NK-92 (cell line): ENCODE measurements around the gene PKNOX2.

Experiments used
- DNase-seq: peaks from one replicate; lab custom pipeline; 2025; ENCODE audit not compliant: unreplicated experiment; lab: John Stamatoyannopoulos, UW

The PKNOX2 gene, protein sequence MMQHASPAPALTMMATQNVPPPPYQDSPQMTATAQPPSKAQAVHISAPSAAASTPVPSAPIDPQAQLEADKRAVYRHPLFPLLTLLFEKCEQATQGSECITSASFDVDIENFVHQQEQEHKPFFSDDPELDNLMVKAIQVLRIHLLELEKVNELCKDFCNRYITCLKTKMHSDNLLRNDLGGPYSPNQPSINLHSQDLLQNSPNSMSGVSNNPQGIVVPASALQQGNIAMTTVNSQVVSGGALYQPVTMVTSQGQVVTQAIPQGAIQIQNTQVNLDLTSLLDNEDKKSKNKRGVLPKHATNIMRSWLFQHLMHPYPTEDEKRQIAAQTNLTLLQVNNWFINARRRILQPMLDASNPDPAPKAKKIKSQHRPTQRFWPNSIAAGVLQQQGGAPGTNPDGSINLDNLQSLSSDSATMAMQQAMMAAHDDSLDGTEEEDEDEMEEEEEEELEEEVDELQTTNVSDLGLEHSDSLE

GRCh38 chr11:125164422-125165110, at the start of gene PKNOX2:
TSS of gene PKNOX2 (plus strand) at chr11:125164751. CDS start at chr11:125351306, 186,555 bp downstream.
- DNase-seq = no peak

DNA sequence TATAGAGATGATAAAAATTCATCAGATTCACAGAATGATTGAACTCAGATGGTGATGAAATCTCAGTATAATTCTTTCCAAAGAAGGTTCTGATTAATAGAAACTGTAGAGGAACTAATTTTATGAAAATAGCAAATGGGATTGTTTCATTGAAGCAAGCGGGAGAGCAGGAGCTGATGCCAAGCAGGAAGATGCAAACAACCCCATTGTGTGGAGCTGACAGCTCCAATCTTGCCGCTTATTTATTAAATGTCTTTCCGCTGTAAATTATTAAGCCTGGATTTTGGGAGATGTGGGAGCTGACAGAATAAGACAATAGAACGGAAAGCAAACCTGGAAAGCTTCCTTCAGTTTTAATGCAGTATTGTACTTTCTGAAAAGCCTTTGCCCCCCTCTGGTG, 47.1 kb upstream of the PKNOX2 start:
- no peak for DNase-seq

GRCh38 chr11:125123194-125123946, 41.2 kb upstream of the PKNOX2 start:
- no peak for DNase-seq

- no peak for DNase-seq
Observed at GRCh38 chr11:125123947-125124617, 40.5 kb upstream of the PKNOX2 start.

- DNase-seq = no peak
Observed at GRCh38 chr11:125124618-125124992, 39.9 kb upstream of the PKNOX2 start.

DNA sequence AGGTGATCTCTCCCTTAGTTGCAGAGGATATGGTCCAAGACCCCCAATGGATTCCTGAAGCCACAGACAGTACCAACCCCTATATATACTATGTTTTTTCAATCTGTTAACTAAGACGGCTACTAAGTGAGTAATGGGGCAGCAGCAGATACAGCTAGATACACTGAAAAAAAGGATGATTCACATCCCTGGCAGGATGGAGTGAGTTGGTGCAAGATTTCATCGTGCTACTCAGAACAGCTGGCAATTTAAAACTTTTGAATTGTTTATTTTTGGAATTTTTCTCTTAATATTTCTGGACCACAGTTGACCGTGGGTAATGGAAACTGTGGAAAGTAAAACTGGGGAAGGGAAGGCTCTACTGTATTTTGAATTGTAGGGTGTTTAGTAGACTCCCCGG, 36.1 kb upstream of the PKNOX2 start:
- no peak for DNase-seq

DNA sequence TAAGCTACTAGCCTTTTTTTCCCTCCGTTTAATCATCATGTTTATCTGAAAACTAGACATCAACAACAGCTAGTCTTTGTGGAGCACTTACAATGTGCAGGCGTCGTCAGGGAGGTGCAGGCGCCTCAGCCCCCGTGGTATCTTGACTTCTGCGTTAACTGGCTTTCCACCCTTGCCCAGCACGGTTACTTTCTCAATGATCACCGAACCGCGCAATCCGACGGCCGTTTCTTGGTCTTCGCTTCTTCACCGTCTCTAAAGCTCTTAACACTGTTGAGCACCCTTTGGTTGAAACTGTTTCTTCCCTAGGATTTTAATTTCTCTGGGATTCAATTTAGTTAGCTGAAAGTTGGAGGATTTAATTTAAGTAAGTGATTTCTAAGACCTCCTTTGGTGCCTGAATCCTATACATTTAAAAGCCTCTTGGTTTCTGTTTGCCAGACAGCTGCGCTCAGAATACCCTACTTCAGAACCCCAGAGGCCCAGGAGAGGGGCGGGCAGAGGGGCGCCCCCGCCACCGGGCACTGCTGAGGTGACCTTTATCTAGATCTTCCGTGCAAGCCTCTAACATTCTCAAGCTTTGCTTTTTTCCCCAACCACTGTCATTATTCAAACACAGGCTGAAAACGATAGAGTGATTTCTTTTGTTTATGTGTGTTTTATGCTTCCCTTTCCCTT, 35.1 kb upstream of the PKNOX2 start:
- no peak for DNase-seq

DNA sequence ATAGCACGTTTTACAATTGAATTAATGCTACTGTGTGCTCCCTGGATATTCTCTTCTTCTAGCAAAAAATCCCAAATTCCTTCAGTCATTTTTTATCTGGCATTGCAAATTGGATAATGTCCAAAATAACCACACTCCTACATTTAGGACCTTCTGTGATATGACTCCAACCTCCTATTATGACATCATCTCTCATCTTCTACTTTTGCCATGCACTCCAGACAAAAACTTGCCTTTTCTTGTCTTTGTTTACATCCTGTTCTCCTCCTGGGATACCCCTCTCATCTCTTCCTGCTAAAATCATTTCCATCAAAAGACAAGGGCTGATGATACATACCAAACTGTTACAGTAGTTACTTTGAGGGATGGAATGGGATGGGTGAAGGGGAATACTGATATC, 32.5 kb upstream of the PKNOX2 start:
- no peak for DNase-seq

DNA sequence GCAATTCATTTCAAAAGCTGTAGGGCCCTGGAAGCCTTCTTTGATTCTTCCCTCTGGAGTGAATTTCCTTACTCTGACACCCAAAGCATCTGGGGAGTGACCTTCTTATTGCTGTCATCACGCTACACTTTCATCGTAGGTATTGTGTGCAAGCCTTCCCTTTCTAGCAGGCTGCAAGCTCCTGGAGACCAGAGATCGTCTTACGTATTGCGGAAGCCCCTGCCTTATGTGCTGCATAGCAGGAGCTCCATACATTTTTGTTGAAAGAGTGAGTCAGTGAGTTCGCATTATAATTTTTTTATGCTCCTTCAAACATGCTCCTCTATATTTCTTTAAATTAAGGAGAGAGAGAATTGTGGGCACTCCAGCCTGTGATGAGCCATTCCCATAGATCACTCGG, 32.0 kb upstream of the PKNOX2 start:
- no peak for DNase-seq

DNA sequence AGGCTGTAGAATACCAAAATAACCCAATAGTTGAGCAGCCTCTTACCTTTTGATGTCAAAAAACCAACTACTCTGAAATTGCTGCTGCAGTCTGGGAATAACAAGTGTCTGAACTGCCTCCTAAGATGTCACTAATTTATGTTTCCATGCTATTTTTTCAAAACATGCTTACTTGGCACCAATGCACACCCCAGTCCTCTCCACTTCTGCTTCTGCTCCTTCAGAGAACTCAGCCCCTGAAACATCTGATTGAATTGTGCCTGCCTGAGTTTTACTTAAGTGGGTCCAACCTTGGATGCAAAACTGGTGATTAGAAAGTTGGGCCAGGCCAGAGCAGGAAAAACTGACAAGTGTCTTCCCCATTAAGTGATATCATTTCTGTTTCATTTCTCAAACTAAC, 28.6 kb upstream of the PKNOX2 start:
- DNase-seq = no peak

GRCh38 chr11:125138966-125139365, 25.6 kb upstream of the PKNOX2 start:
- no peak for DNase-seq

- no peak for DNase-seq
Observed at GRCh38 chr11:125139778-125140177, 24.8 kb upstream of the PKNOX2 start.

- DNase-seq = no peak
Observed at GRCh38 chr11:125140233-125140632, 24.3 kb upstream of the PKNOX2 start.

GRCh38 chr11:125141178-125141577, 23.4 kb upstream of the PKNOX2 start:
- DNase-seq = no peak

GRCh38 chr11:125141686-125142535, 22.6 kb upstream of the PKNOX2 start:
- DNase-seq = no peak

GRCh38 chr11:125146232-125146631, 18.3 kb upstream of the PKNOX2 start:
- no peak for DNase-seq

GRCh38 chr11:125147280-125147679, 17.3 kb upstream of the PKNOX2 start:
- DNase-seq = no peak

- no peak for DNase-seq
Observed at GRCh38 chr11:125148011-125148410, 16.5 kb upstream of the PKNOX2 start.

DNA sequence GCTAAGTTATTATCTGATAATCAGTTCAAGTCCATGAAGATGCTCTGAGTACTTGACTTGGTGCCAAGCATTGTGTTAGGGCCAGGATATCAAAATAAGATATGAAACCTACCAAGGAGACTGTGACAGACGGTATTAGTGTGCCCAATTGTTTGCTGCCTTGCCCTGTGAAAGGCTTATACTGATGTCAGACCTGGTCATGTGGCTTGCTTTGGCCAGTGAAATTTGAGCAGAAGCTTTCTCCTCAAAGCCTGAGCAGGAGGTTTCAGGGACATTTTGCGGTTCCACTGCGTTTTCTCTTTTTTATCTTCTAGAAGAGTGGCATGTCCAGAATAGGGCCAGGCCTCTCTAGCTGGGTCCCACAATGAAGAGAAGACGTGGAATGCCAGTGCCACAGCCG, 15.8 kb upstream of the PKNOX2 start:
- no peak for DNase-seq

GRCh38 chr11:125153837-125154236, 10.7 kb upstream of the PKNOX2 start:
- DNase-seq = no peak
